Body of pancreas (tissue), 4 donors: ENCODE results near the gene TMC7.

Source experiments
- CTCF ChIP-seq, 7 experiments: fragments of 450-650 bp in 4 of 7; fragments of 200-600 bp in 3 of 7; sonication (generic) in 3 of 7; IDR thresholded peaks; one replicate each; pipeline ENCODE4 v1.5.1; 2016 to 2019; ENCODE audit warnings: antibody characterized with exemption in 7 of 7
- POLR2A ChIP-seq, 3 donors: fragments of 450-650 bp; IDR thresholded peaks; one replicate each; pipeline ENCODE4 v1.6.1; 2016; ENCODE audit warnings: antibody characterized with exemption in 3 of 3, mild to moderate bottlenecking in 2 of 3

- no peak for TF ChIP-seq CTCF (IDR thresholded peaks at IDR 0.05)
- no peak for TF ChIP-seq POLR2A (IDR thresholded peaks at IDR 0.05)
Measured at GRCh38 chr16:19108409-19109287, 124.9 kb downstream of the TMC7 start.
